H1 (cell line): ENCODE results near the gene RAB26. TPM values are rescaled to one million over a fixed set of nuclear protein-coding genes. Genes with fewer than 3 reads are reported as not detected.

Experiments
- CTCF ChIA-PET: fragments of 300-600 bp; sonication (Branson Sonifier 250); formaldehyde crosslinking; loops from one replicate; lab custom pipeline; 2021; ENCODE audit not compliant: partially characterized antibody; lab: Charles Lee
- POLR2A ChIA-PET: fragments of 300-600 bp; sonication (Branson Sonifier 250); formaldehyde crosslinking; loops from one replicate; lab custom pipeline; 2021; ENCODE audit warnings: inconsistent platforms; ENCODE audit not compliant: partially characterized antibody; lab: Charles Lee
- DNase-seq, 2 experiments: peaks; one replicate each; pipeline versions ENCODE4 v3.0.0 to v3.0.0-alpha.2; 2010 to 2022; ENCODE audit warnings: low spot score in 2 of 2, low read depth in 1 of 2, mixed read lengths in 1 of 2
- FAIRE-seq: peaks from 2 replicates; lab custom pipeline; 2011; peaks lifted over from hg19 to GRCh38; lab: Jason Lieb, UNC
- H2AFZ ChIP-seq: 2 replicates; pipeline ENCODE4 v1.8.1; 2012; ENCODE audit warnings: low read length, inconsistent platforms
- H2AK5ac ChIP-seq: 2 replicates; pipeline ENCODE4 v1.6.1; 2013; ENCODE audit warnings: low read depth, low read length
- H2BK120ac ChIP-seq: replicated peaks from 2 replicates; pipeline ENCODE3; 2013; ENCODE audit warnings: low read depth, low read length, inconsistent platforms
- H2BK12ac ChIP-seq: 2 replicates; pipeline ENCODE4 v1.6.1; 2013; ENCODE audit warnings: low read depth, low read length
- H2BK15ac ChIP-seq: 2 replicates; pipeline ENCODE4 v1.6.1; 2013; ENCODE audit warnings: low read length
- H2BK20ac ChIP-seq: 2 replicates; pipeline ENCODE4 v1.6.1; 2013; ENCODE audit warnings: low read length
- H2BK5ac ChIP-seq: 2 replicates; pipeline ENCODE4 v1.6.1; 2013; ENCODE audit warnings: low read depth, low read length
- H3K14ac ChIP-seq: 2 replicates; pipeline ENCODE4 v1.6.1; 2013; ENCODE audit warnings: inconsistent platforms; ENCODE audit not compliant: insufficient read length
- H3K18ac ChIP-seq: 2 replicates; pipeline ENCODE4 v1.6.1; 2013; ENCODE audit warnings: low read length; ENCODE audit errors: extremely low read depth
- H3K23ac ChIP-seq: 2 replicates; pipeline ENCODE4 v1.6.1; 2013; ENCODE audit warnings: inconsistent platforms; ENCODE audit not compliant: insufficient read length
- H3K23me2 ChIP-seq: 2 replicates; pipeline ENCODE4 v1.6.1; 2013; ENCODE audit warnings: low read depth, low read length
- H3K27ac ChIP-seq: 2 replicates; pipeline ENCODE4 v1.6.1; 2011; ENCODE audit warnings: low read depth, low read length, inconsistent platforms
- H3K27me3 ChIP-seq, 4 experiments: replicated peaks in 1 of 4; 1 replicate in 1 of 4; 2 replicates in 3 of 4; pipeline versions ENCODE4 v1.6.1 to v1.8.1; 2011 to 2013; ENCODE audit warnings: low read length in 3 of 4, mild to moderate bottlenecking in 3 of 4, inconsistent platforms in 2 of 4, mixed read lengths in 2 of 4, moderate library complexity in 1 of 4; ENCODE audit not compliant: control insufficient read depth in 3 of 4, insufficient read depth in 3 of 4; ENCODE audit errors: extremely low read depth in 1 of 4
- H3K36me3 ChIP-seq, 4 experiments: 2 replicates each; pipeline versions ENCODE4 v1.6.1 to v1.8.1; 2011 to 2013; ENCODE audit warnings: mild to moderate bottlenecking in 4 of 4, low read length in 3 of 4, moderate library complexity in 2 of 4, control low read depth in 1 of 4, inconsistent platforms in 1 of 4; ENCODE audit not compliant: insufficient read depth in 4 of 4, control insufficient read depth in 2 of 4
- H3K4ac ChIP-seq: replicated peaks from 2 replicates; pipeline ENCODE3; 2013; ENCODE audit warnings: low read length, low read depth, mixed read lengths, inconsistent platforms; ENCODE audit not compliant: insufficient read length
- H3K4me1 ChIP-seq, 4 experiments: replicated peaks in 1 of 4; 1 replicate in 1 of 4; 2 replicates in 3 of 4; pipeline versions ENCODE4 v1.6.1 to v1.8.1; 2011 to 2013; ENCODE audit warnings: low read length in 3 of 4, inconsistent platforms in 2 of 4, mixed read lengths in 1 of 4; ENCODE audit not compliant: insufficient read depth in 4 of 4, control insufficient read depth in 3 of 4
- H3K4me2 ChIP-seq, 2 experiments: 2 replicates each; pipeline versions ENCODE4 v1.6.1 to v1.8.1; 2011 to 2013; ENCODE audit warnings: low read depth in 2 of 2, low read length in 2 of 2, control low read depth in 1 of 2, inconsistent platforms in 1 of 2, mild to moderate bottlenecking in 1 of 2; ENCODE audit not compliant: insufficient read depth in 1 of 2
- H3K4me3 ChIP-seq, 4 experiments: fragments of 200-600, 300-600 bp in 1 of 4; sonication (generic), shearing (Covaris generic), sonication (Bioruptor Twin) in 1 of 4; 2 replicates each; pipeline versions ENCODE4 v1.5.1 to v1.8.1; 2011 to 2016; ENCODE audit warnings: low read length in 4 of 4, low read depth in 3 of 4, control low read depth in 2 of 4, inconsistent platforms in 2 of 4, mild to moderate bottlenecking in 2 of 4, mixed read lengths in 1 of 4, moderate library complexity in 1 of 4; ENCODE audit not compliant: insufficient read depth in 2 of 4; ENCODE audit errors: extremely low read depth in 1 of 4
- H3K56ac ChIP-seq: replicated peaks from 2 replicates; pipeline ENCODE3; 2013; ENCODE audit warnings: low read depth, mild to moderate bottlenecking, mixed read lengths, low read length, inconsistent platforms; ENCODE audit not compliant: insufficient read length
- H3K79me1 ChIP-seq: 2 replicates; pipeline ENCODE4 v1.6.1; 2013; ENCODE audit warnings: low read depth, low read length, control low read depth
- H3K79me2 ChIP-seq, 2 experiments: 2 replicates each; pipeline versions ENCODE4 v1.6.1 to v1.8.1; 2012 to 2013; ENCODE audit warnings: low read length in 2 of 2, mild to moderate bottlenecking in 2 of 2, inconsistent platforms in 1 of 2; ENCODE audit not compliant: insufficient read depth in 2 of 2, control insufficient read depth in 1 of 2
- H3K9ac ChIP-seq, 4 experiments: replicated peaks in 1 of 4; 1 replicate in 1 of 4; 2 replicates in 3 of 4; pipeline versions ENCODE4 v1.6.1 to v1.8.1; 2011 to 2013; ENCODE audit warnings: low read depth in 3 of 4, low read length in 3 of 4, control low read depth in 2 of 4, mild to moderate bottlenecking in 2 of 4, moderate library complexity in 2 of 4, inconsistent platforms in 1 of 4; ENCODE audit errors: extremely low read depth in 1 of 4
- H3K9me3 ChIP-seq, 2 experiments: 2 replicates each; pipeline versions ENCODE4 v1.6.1 to v1.8.1; 2012 to 2013; ENCODE audit warnings: mild to moderate bottlenecking in 2 of 2, moderate library complexity in 2 of 2, control low read depth in 1 of 2, inconsistent platforms in 1 of 2, low read depth in 1 of 2, low read length in 1 of 2, mixed read lengths in 1 of 2; ENCODE audit not compliant: insufficient read depth in 2 of 2
- H4K20me1 ChIP-seq, 2 experiments: replicated peaks in 1 of 2; 2 replicates each; pipeline versions ENCODE3 to v1.8.1; 2011 to 2013; ENCODE audit warnings: inconsistent platforms in 2 of 2, low read length in 2 of 2, mild to moderate bottlenecking in 1 of 2; ENCODE audit not compliant: insufficient read depth in 2 of 2, control insufficient read depth in 1 of 2
- H4K5ac ChIP-seq: 2 replicates; pipeline ENCODE4 v1.6.1; 2013; ENCODE audit warnings: low read length, low read depth, mixed read lengths, inconsistent platforms; ENCODE audit not compliant: insufficient read length
- H4K8ac ChIP-seq: 2 replicates; pipeline ENCODE4 v1.8.0; 2013; ENCODE audit warnings: mild to moderate bottlenecking, moderate library complexity, low read length, inconsistent platforms; ENCODE audit not compliant: insufficient read depth; ENCODE audit errors: extremely low read depth
- H4K91ac ChIP-seq: replicated peaks from 2 replicates; pipeline ENCODE3; 2013; ENCODE audit warnings: low read length, mixed read lengths, inconsistent platforms; ENCODE audit not compliant: insufficient read length
- EGR1 ChIP-seq: IDR thresholded peaks from 2 replicates; pipeline ENCODE4 v1.6.1; 2011; ENCODE audit warnings: low read depth, low read length, borderline replicate concordance
- NRF1 ChIP-seq: IDR thresholded peaks from 2 replicates; pipeline ENCODE4 v1.6.1; 2011; ENCODE audit warnings: mild to moderate bottlenecking, low read depth, low read length, improper control_type of control experiment
- WGBS, 2 experiments: shearing (Covaris generic) in 1 of 2; methylation state at CpG; one replicate each; pipeline versions ENCODE4 v1.1.6 to v1.1.7; 2013 to 2015; ENCODE audit warnings: low lambda C conversion rate in 2 of 2, mixed read lengths in 2 of 2, inconsistent platforms in 1 of 2, low coverage in 1 of 2, missing lambda C conversion rate in 1 of 2; ENCODE audit not compliant: insufficient replicate concordance in 2 of 2, insufficient coverage in 1 of 2, insufficient read length in 1 of 2; ENCODE audit errors: extremely low coverage in 1 of 2, missing lambda C conversion rate in 1 of 2; 5-methylcytosine and 5-hydroxymethylcytosine counted together
- polyA plus RNA-seq, 7 experiments: library from polyadenylated mRNA; depleted of rRNA in 3 of 7; stranded (reverse) in 5 of 7; unstranded in 2 of 7; fragments of >200 nt in 5 of 7; fragments of 200-250 nt in 2 of 7; gene quantifications; 1 replicate in 5 of 7; 2 replicates in 1 of 7; 4 replicates in 1 of 7; pipeline versions ENCODE4 v1.2.1 to v1.2.3, GENCODE V29; 2011 to 2013; ENCODE audit warnings: missing spikeins in 2 of 7, mixed read lengths in 2 of 7
- total RNA-seq: library from RNA; stranded (reverse); fragmentation: NEBNext Ultra II Directional; extraction: Animal tissue kit (Norgen Biotek cat#: 25700); gene quantifications from 2 replicates; pipeline ENCODE4 v1.2.1, GENCODE V29; 2021

Gene RAB26
- total and polyA plus RNA-seq, 2 of the 8 experiments (the other 6 are each of a cell fraction or from before 2014, with no cell fraction given) = 4.3 to 5.4 TPM

DNA sequence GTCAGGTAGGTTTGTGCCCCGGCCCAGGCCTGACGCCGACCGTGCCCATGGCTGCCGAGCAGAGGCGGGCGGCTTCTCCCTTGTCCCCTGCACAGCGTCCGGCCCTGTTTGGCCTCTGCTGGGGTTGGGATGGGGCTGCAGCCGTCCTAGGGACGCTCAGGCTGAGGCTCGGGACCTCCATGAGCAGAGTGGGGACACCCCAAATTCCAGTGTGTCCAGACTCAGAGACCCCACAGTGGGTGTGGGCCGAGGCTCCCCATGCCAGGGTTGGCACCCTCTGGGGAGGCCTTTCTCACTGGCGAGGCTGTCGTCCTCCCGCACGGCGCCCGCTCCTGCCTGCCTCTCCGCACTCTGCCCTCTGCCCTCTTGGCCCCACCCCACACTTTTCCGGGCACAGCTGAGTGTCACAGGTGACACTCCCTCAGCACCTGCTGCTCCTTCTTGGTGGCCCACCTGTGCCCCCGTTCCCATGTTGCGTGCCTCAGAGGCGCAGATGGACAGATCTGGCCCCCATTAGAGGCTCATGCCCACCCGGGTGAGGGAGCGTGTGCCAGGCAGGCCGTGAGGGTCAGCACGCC is 23.3 kb downstream of the RAB26 start:
- ChIA-PET POLR2A (interaction anchor here (0.9 to 13.5 kb wide), 7 partner anchors 9 to 144 kb away, joined by 3 to 312 read pairs (median 5); partner anchors contain the start of gene TRAF7), CTCF (no interaction called here)
- Histone ChIP-seq H3K4ac (no peak overlapping the region), H3K4me2 (no peak overlapping the region), H3K79me1 (peaks cover 5% of the 10 kb centered on the region; the same call in 1 of the 2 replicates), H4K91ac (no peak overlapping the region), H2BK15ac (no peak overlapping the region), H2BK12ac (no peak overlapping the region), H3K79me2 (no peaks in the 10 kb centered on the region; a peak in 1 of 4 replicates), H3K27me3 (no peaks in the 10 kb centered on the region), H3K36me3 (peaks cover 24 to 63% (median 44%) of the 10 kb centered on the region in 4 experiments), H3K9ac (no peak overlapping the region), H3K9me3 (no peaks in the 10 kb centered on the region), H4K20me1 (peaks cover 2 to 28% of the 10 kb centered on the region in 2 experiments), H3K27ac (no peak overlapping the region), H2AFZ (no peak overlapping the region), H2BK20ac (no peak overlapping the region), H4K5ac (no peak overlapping the region), H3K23me2 (no peaks in the 10 kb centered on the region), H3K56ac (no peak overlapping the region), H3K4me3 (no peak overlapping the region), H2BK120ac (no peak overlapping the region), H3K18ac (no peak overlapping the region), H3K14ac (no peak overlapping the region), H4K8ac (no peak overlapping the region), H2AK5ac (no peak overlapping the region), H3K4me1 (no peaks in the 10 kb centered on the region; a peak in 1 of 7 replicates), H3K23ac (no peak overlapping the region), H2BK5ac (no peak overlapping the region)
- WGBS, 2 experiments = 91% methylated on average over 25 of the region's 28 CpGs; no CpG with 5 or more reads in 1 of the 2 experiments
- FAIRE-seq (no peak), DNase-seq (no peak)
- no peak for TF ChIP-seq EGR1
- TF ChIP-seq NRF1 = no peak
